IMR-90 (cell line): ENCODE results near the gene SLC26A4. TPM values are rescaled to one million over a fixed set of nuclear protein-coding genes. Genes with fewer than 3 reads are reported as not detected.

Source experiments
- ATAC-seq: fragments of 200-7000 bp; cut with Tn5 transposase; 2 replicates; pipeline ENCODE4 v1.9.1; 2020; ENCODE audit warnings: low read depth, mild to moderate bottlenecking, moderate library complexity
- BruUV-seq: library from RNA; stranded (reverse); fragments of 400-500 nt; replicated peaks from 2 replicates; lab custom pipeline; 2021; lab: Mats Ljungman, UMichigan
- CTCF ChIA-PET: fragments of 300-600 bp; formaldehyde crosslinking; extraction: SDS; loops from one replicate; lab custom pipeline; 2021; ENCODE audit warnings: antibody characterized with exemption; lab: Yijun Ruan, JAX
- POLR2A ChIA-PET: fragments of 300-600 bp; sonication (Branson Sonifier 250); formaldehyde crosslinking; loops from one replicate; lab custom pipeline; 2022; ENCODE audit warnings: antibody characterized with exemption; ENCODE audit not compliant: unreplicated experiment; lab: Charles Lee
- DNase-seq: peaks from one replicate; pipeline ENCODE4 v3.0.0; 2013
- H2AFZ ChIP-seq: replicated peaks from 2 replicates; pipeline ENCODE3; 2013; ENCODE audit warnings: low read length, mild to moderate bottlenecking; ENCODE audit not compliant: poor library complexity
- H2AK5ac ChIP-seq: 2 replicates; pipeline ENCODE4 v1.6.1; 2013; ENCODE audit warnings: low read depth, low read length, inconsistent platforms
- H2AK9ac ChIP-seq: replicated peaks from 2 replicates; pipeline ENCODE3; 2013; ENCODE audit warnings: mild to moderate bottlenecking, low read depth, low read length, moderate library complexity; ENCODE audit not compliant: poor library complexity
- H2BK120ac ChIP-seq: 2 replicates; pipeline ENCODE4 v1.6.1; 2013; ENCODE audit warnings: low read depth, low read length, inconsistent platforms
- H2BK15ac ChIP-seq: 3 replicates; pipeline ENCODE4 v1.6.1; 2013; ENCODE audit warnings: low read depth, low read length, inconsistent platforms
- H2BK20ac ChIP-seq: 2 replicates; pipeline ENCODE4 v1.6.1; 2013; ENCODE audit warnings: low read depth, mild to moderate bottlenecking, inconsistent platforms, low read length, moderate library complexity
- H2BK5ac ChIP-seq: 2 replicates; pipeline ENCODE4 v1.6.1; 2013; ENCODE audit warnings: mild to moderate bottlenecking, low read depth, low read length, inconsistent platforms; ENCODE audit not compliant: poor library complexity, severe bottlenecking
- H3K14ac ChIP-seq: replicated peaks from 2 replicates; pipeline ENCODE4 v1.6.1; 2013; ENCODE audit warnings: low read depth, low read length, inconsistent platforms
- H3K18ac ChIP-seq: 2 replicates; pipeline ENCODE4 v1.6.1; 2013; ENCODE audit warnings: low read depth, low read length, control low read depth
- H3K23ac ChIP-seq: 2 replicates; pipeline ENCODE4 v1.6.1; 2013; ENCODE audit warnings: low read depth, low read length, inconsistent platforms
- H3K27ac ChIP-seq: 2 replicates; pipeline ENCODE4 v1.5.1; 2013; ENCODE audit warnings: mild to moderate bottlenecking, control low read depth, low read length; ENCODE audit not compliant: insufficient read depth
- H3K27me3 ChIP-seq: 2 replicates; pipeline ENCODE4 v1.6.1; 2013; ENCODE audit warnings: low read length; ENCODE audit not compliant: control insufficient read depth, insufficient read depth
- H3K36me3 ChIP-seq: 2 replicates; pipeline ENCODE4 v1.6.1; 2013; ENCODE audit warnings: low read length, mixed read lengths; ENCODE audit not compliant: control insufficient read depth, insufficient read depth
- H3K4ac ChIP-seq: 2 replicates; pipeline ENCODE4 v1.6.1; 2013; ENCODE audit warnings: low read depth, low read length, inconsistent platforms
- H3K4me1 ChIP-seq: 2 replicates; pipeline ENCODE4 v1.6.1; 2013; ENCODE audit warnings: low read length, mixed read lengths; ENCODE audit not compliant: control insufficient read depth, insufficient read depth
- H3K4me2 ChIP-seq: 2 replicates; pipeline ENCODE4 v1.6.1; 2013; ENCODE audit warnings: low read depth, mild to moderate bottlenecking, control low read depth, low read length, moderate library complexity
- H3K4me3 ChIP-seq: 2 replicates; pipeline ENCODE4 v1.5.1; 2013; ENCODE audit warnings: low read depth, mild to moderate bottlenecking, control low read depth, low read length, moderate library complexity; ENCODE audit not compliant: insufficient read depth
- H3K56ac ChIP-seq: 2 replicates; pipeline ENCODE4 v1.6.1; 2013; ENCODE audit warnings: low read length, inconsistent platforms; ENCODE audit not compliant: insufficient read depth; ENCODE audit errors: extremely low read depth
- H3K79me1 ChIP-seq, 2 experiments: 2 replicates each; pipeline ENCODE4 v1.6.1; 2013; ENCODE audit warnings: low read length in 2 of 2, inconsistent platforms in 1 of 2, low read depth in 1 of 2
- H3K9ac ChIP-seq: 2 replicates; pipeline ENCODE4 v1.6.1; 2013; ENCODE audit warnings: low read depth, low read length, control low read depth
- H3K9me1 ChIP-seq: 2 replicates; pipeline ENCODE4 v1.6.1; 2013; ENCODE audit warnings: low read length, inconsistent platforms; ENCODE audit not compliant: insufficient read depth
- H3K9me3 ChIP-seq: 2 replicates; pipeline ENCODE4 v1.6.1; 2013; ENCODE audit warnings: low read length; ENCODE audit not compliant: control insufficient read depth, insufficient read depth
- H4K20me1 ChIP-seq: 2 replicates; pipeline ENCODE4 v1.6.1; 2013; ENCODE audit warnings: low read length, inconsistent platforms; ENCODE audit not compliant: insufficient read depth
- H4K5ac ChIP-seq: 2 replicates; pipeline ENCODE4 v1.6.1; 2013; ENCODE audit warnings: mild to moderate bottlenecking, low read depth, low read length, control low read depth
- H4K8ac ChIP-seq, 2 experiments: 2 replicates each; pipeline ENCODE4 v1.6.1; 2013; ENCODE audit warnings: low read depth in 2 of 2, low read length in 2 of 2, control low read depth in 1 of 2, inconsistent platforms in 1 of 2
- H4K91ac ChIP-seq: 2 replicates; pipeline ENCODE4 v1.6.1; 2013; ENCODE audit warnings: low read depth, low read length, inconsistent platforms; ENCODE audit not compliant: insufficient read depth
- BHLHE40 ChIP-seq: fragments of 150-350 bp; IDR thresholded peaks from 2 replicates; pipeline ENCODE4 v1.6.1; 2016; ENCODE audit warnings: mild to moderate bottlenecking, low read depth, low read length
- FOS ChIP-seq: fragments of 150-350 bp; IDR thresholded peaks from 2 replicates; pipeline ENCODE4 v1.6.1; 2016; ENCODE audit warnings: low read depth, low read length
- MAFK ChIP-seq: IDR thresholded peaks from 2 replicates; pipeline ENCODE4 v1.6.1; 2012; ENCODE audit warnings: low read depth, low read length, improper control_type of control experiment
- MXI1 ChIP-seq: IDR thresholded peaks from 2 replicates; pipeline ENCODE4 v1.6.1; 2012; ENCODE audit warnings: low read depth, mild to moderate bottlenecking, low read length, moderate library complexity, borderline replicate concordance
- NFE2L2 ChIP-seq: fragments of 150-350 bp; IDR thresholded peaks from 2 replicates; pipeline ENCODE4 v1.6.1; 2016; ENCODE audit warnings: low read depth, mild to moderate bottlenecking, low read length
- RAD21 ChIP-seq: IDR thresholded peaks from 2 replicates; pipeline ENCODE4 v1.6.1; 2012; ENCODE audit warnings: low read length, improper control_type of control experiment
- RCOR1 ChIP-seq: IDR thresholded peaks from 2 replicates; pipeline ENCODE4 v1.6.1; 2012; ENCODE audit warnings: mild to moderate bottlenecking, low read length, improper control_type of control experiment; ENCODE audit not compliant: insufficient replicate concordance
- WGBS, 2 experiments: methylation state at CpG; one replicate each; pipeline versions ENCODE4 v1.1.5 to v1.1.7; 2013; ENCODE audit warnings: missing lambda C conversion rate in 2 of 2; ENCODE audit not compliant: insufficient read length in 1 of 2; ENCODE audit errors: extremely low coverage in 2 of 2; 5-methylcytosine and 5-hydroxymethylcytosine counted together
- dilution Hi-C: fragments of 300-500 bp; cut with HindIII; formaldehyde crosslinking; loops from one replicate; pipeline ENCODE4 v1.14.3; 2018; ENCODE audit warnings: low sequenced_read_pairs; ENCODE audit not compliant: unreplicated experiment
- in situ Hi-C: fragments of 300-500 bp; cut with MboI; formaldehyde crosslinking; loops from 3 replicates; pipeline ENCODE4 v1.14.3; 2019; ENCODE audit warnings: low sequenced_read_pairs, inconsistent platforms, mixed read lengths
- intact Hi-C: fragments of 100-400 bp; cut with micrococcal nuclease; formaldehyde crosslinking; loops from 2 replicates; pipeline ENCODE4 v1.10.0; 2022
- polyA plus RNA-seq, 3 experiments: library from polyadenylated mRNA; depleted of rRNA; stranded (reverse); fragments of >200 nt; gene quantifications; 2 replicates each; pipeline ENCODE4 v1.2.3, GENCODE V29; 2012; ENCODE audit warnings: low replicate concordance in 1 of 3
- total RNA-seq: library from RNA; depleted of rRNA; stranded (reverse); fragments of >200 nt; gene quantifications from 2 replicates; pipeline ENCODE4 v1.2.3, GENCODE V29; 2012
- TF ChIP-seq, protein P1 (sequence below): fragments of 150-350 bp; IDR thresholded peaks from 2 replicates; pipeline ENCODE4 v1.6.1; 2016; ENCODE audit warnings: low read depth, mild to moderate bottlenecking, low read length, moderate library complexity, borderline replicate concordance

Gene SLC26A4
- total and polyA plus RNA-seq, 2 of the 4 experiments (the other 2 are of a cell fraction), result 0.09 to 1.1 TPM

DNA sequence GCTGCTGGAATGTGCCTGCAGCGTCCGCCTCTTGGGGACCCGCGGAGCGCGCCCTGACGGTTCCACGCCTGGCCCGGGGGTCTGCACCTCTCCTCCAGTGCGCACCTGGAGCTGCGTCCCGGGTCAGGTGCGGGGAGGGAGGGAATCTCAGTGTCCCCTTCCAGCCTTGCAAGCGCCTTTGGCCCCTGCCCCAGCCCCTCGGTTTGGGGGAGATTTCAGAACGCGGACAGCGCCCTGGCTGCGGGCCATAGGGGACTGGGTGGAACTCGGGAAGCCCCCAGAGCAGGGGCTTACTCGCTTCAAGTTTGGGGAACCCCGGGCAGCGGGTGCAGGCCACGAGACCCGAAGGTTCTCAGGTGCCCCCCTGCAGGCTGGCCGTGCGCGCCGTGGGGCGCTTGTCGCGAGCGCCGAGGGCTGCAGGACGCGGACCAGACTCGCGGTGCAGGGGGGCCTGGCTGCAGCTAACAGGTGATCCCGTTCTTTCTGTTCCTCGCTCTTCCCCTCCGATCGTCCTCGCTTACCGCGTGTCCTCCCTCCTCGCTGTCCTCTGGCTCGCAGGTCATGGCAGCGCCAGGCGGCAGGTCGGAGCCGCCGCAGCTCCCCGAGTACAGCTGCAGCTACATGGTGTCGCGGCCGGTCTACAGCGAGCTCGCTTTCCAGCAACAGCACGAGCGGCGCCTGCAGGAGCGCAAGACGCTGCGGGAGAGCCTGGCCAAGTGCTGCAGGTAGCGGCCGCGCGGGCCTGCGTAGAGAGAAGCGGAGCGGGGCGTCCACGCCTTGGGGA, 645 bp downstream of the SLC26A4 start:
- POLR2A ChIA-PET, result interaction anchor here (0.5 kb wide), 1 partner anchor 147 kb away, joined by 5 read pairs; no protein-coding TSS in a partner anchor
- H3K4ac ChIP-seq, result no peak overlapping the region
- intact Hi-C loops (no loop called here), in situ Hi-C loops (no loop called here), dilution Hi-C loops (no loop called here)
- H4K20me1 ChIP-seq, result no peaks in the 10 kb centered on the region
- ATAC-seq (peak; percentile 87), DNase-seq (peak; percentile 45)
- no peak overlapping the region for H2BK120ac ChIP-seq
- H3K9ac ChIP-seq, result no peak overlapping the region
- H3K4me3 ChIP-seq, result peak overlapping the region; percentile 79
- no peaks in the 10 kb centered on the region for H3K79me1 ChIP-seq
- no peak overlapping the region for H3K27ac ChIP-seq
- H2AK5ac ChIP-seq, result no peak overlapping the region
- H4K8ac ChIP-seq, result no peak overlapping the region
- H3K56ac ChIP-seq, result no peak overlapping the region
- H3K14ac ChIP-seq, result no peak overlapping the region
- H3K4me2 ChIP-seq, result peak overlapping the region; percentile 99
- no peak overlapping the region for H2BK15ac ChIP-seq
- no peaks in the 10 kb centered on the region for H3K36me3 ChIP-seq
- peak overlapping the region; percentile 5 for H2AK9ac ChIP-seq
- H2BK5ac ChIP-seq, result no peak overlapping the region
- CTCF ChIA-PET, result interaction anchor here (1.2 kb wide), 1 partner anchor 18 kb away, joined by 4 read pairs; no protein-coding TSS in a partner anchor
- H4K5ac ChIP-seq, result no peak overlapping the region
- H3K18ac ChIP-seq, result no peak overlapping the region
- H3K9me1 ChIP-seq, result no peaks in the 10 kb centered on the region
- peak overlapping the region; percentile 89 for H2AFZ ChIP-seq
- no peak overlapping the region for H2BK20ac ChIP-seq
- no peaks in the 10 kb centered on the region for H3K9me3 ChIP-seq
- H3K23ac ChIP-seq, result no peak overlapping the region; the same call in 1 of the 2 replicates
- peaks cover 25% of the 10 kb centered on the region for H3K27me3 ChIP-seq
- peaks cover 5% of the 10 kb centered on the region for H3K4me1 ChIP-seq
- TF ChIP-seq NFE2L2 (no peak), MXI1 (no peak), FOS (no peak), RCOR1 (no peak), RAD21 (peak; percentile 22; the same call in 1 of the 2 replicates), MAFK (no peak), BHLHE40 (no peak)
- TF ChIP-seq, protein P1, sequence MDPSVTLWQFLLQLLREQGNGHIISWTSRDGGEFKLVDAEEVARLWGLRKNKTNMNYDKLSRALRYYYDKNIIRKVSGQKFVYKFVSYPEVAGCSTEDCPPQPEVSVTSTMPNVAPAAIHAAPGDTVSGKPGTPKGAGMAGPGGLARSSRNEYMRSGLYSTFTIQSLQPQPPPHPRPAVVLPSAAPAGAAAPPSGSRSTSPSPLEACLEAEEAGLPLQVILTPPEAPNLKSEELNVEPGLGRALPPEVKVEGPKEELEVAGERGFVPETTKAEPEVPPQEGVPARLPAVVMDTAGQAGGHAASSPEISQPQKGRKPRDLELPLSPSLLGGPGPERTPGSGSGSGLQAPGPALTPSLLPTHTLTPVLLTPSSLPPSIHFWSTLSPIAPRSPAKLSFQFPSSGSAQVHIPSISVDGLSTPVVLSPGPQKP, result no peak
- no TSS peak for BruUV-seq
- WGBS, 2 experiments, result 1% methylated on average over 48 of the region's 73 CpGs; no CpG with 5 or more reads in 1 of the 2 experiments
- no peak overlapping the region for H4K91ac ChIP-seq
